Karpas-422 (cell line): ENCODE data around the gene AGO1. TPM values are rescaled to one million over a fixed set of nuclear protein-coding genes. Genes with fewer than 3 reads are reported as not detected.
"Not testable (repeated sequence)": the region's sequence is repeated elsewhere in the genome, so short reads cannot be mapped to it uniquely, and the experiment has no call there.

Experiments used
- DNase-seq: peaks from one replicate; pipeline ENCODE4 v3.0.0-alpha.2; 2015
- H2AFZ ChIP-seq: fragments of 200-600 bp; sonication (generic); 2 replicates; pipeline ENCODE4 v1.6.1; 2014; ENCODE audit warnings: antibody characterized with exemption, low read length, mixed read lengths
- H3K27ac ChIP-seq: fragments of 200-600 bp; sonication (generic); 2 replicates; pipeline ENCODE4 v1.5.1; 2014; ENCODE audit warnings: mild to moderate bottlenecking, low read length, moderate library complexity
- H3K27me3 ChIP-seq: fragments of 200-600 bp; sonication (generic); 2 replicates; pipeline ENCODE4 v1.6.1; 2014; ENCODE audit warnings: low read length, mixed read lengths
- H3K36me3 ChIP-seq: fragments of 200-600 bp; sonication (generic); 2 replicates; pipeline ENCODE4 v1.6.1; 2014; ENCODE audit warnings: low read length, mixed read lengths; ENCODE audit not compliant: insufficient read depth
- H3K4me1 ChIP-seq: fragments of 200-600 bp; sonication (generic); 2 replicates; pipeline ENCODE4 v1.6.1; 2014; ENCODE audit warnings: mild to moderate bottlenecking, low read length, mixed read lengths
- H3K4me2 ChIP-seq: fragments of 200-600 bp; sonication (generic); 2 replicates; pipeline ENCODE4 v1.6.1; 2014; ENCODE audit warnings: low read length, low read depth, mild to moderate bottlenecking; ENCODE audit not compliant: poor library complexity, severe bottlenecking
- H3K4me3 ChIP-seq: fragments of 200-600 bp; sonication (generic); 2 replicates; pipeline ENCODE4 v1.5.1; 2014; ENCODE audit warnings: mild to moderate bottlenecking, antibody characterized with exemption, low read length, mixed read lengths
- H3K79me2 ChIP-seq: fragments of 200-600 bp; sonication (generic); 2 replicates; pipeline ENCODE4 v1.6.1; 2014; ENCODE audit warnings: mild to moderate bottlenecking, low read length, mixed read lengths
- H3K9ac ChIP-seq: fragments of 200-600 bp; sonication (generic); 2 replicates; pipeline ENCODE4 v1.6.0; 2014; ENCODE audit warnings: low read length
- H3K9me2 ChIP-seq: fragments of 200-600 bp; sonication (generic), shearing (Covaris generic); replicated peaks from 2 replicates; pipeline ENCODE4 v1.6.0; 2014; ENCODE audit warnings: mild to moderate bottlenecking, low read length, moderate library complexity; ENCODE audit not compliant: insufficient read depth
- H3K9me3 ChIP-seq: fragments of 300-700, 200-600 bp; sonication (generic); 2 replicates; pipeline ENCODE4 v1.6.1; 2014; ENCODE audit warnings: low read length, mixed read lengths
- H4K20me1 ChIP-seq: fragments of 200-600 bp; sonication (generic); 2 replicates; pipeline ENCODE4 v1.6.1; 2014; ENCODE audit warnings: mild to moderate bottlenecking, antibody characterized with exemption, low read length, low read depth; ENCODE audit not compliant: insufficient read depth
- total RNA-seq: library from RNA; depleted of rRNA; stranded (reverse); fragments of >200 nt; shearing (Covaris generic); gene quantifications from 2 replicates; pipeline ENCODE4 v1.2.3, GENCODE V29; 2014; ENCODE audit warnings: low replicate concordance

Gene AGO1
- total RNA-seq, 1 experiment from 2014 or later: 21.4 TPM

DNA sequence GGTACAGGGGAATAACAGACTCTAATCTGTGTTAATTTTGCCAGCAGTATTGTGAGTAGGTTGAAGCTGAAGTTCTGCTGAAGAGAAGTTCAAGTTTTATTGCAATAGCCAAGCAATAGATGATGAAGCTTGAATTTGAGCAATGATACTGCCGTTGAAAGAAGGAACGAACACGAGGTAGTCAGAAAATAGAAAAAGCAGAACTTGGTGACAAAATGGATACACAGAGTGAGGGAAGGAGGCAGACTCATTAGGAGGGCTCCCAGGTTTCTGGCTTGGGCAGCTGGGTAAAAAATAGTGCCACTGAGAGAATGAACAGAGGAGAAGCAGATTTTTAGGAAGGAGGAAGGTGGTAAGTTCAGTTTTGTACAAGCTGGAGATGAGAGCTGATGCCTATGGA lies 22.3 kb upstream of the AGO1 start:
- H3K36me3 ChIP-seq: no peaks in the 10 kb centered on the region
- no peak overlapping the region for H3K27ac ChIP-seq
- no peaks in the 10 kb centered on the region for H3K79me2 ChIP-seq
- H3K9ac ChIP-seq: peak overlapping the region; percentile 18; the same call in 1 of the 2 replicates
- H3K27me3 ChIP-seq: no peaks in the 10 kb centered on the region
- no peaks in the 10 kb centered on the region for H4K20me1 ChIP-seq
- no peak overlapping the region for H3K4me2 ChIP-seq
- no peaks in the 10 kb centered on the region for H3K9me3 ChIP-seq
- no peak overlapping the region for H3K4me3 ChIP-seq
- peaks cover 22% of the 10 kb centered on the region for H3K4me1 ChIP-seq
- H2AFZ ChIP-seq: peak overlapping the region; percentile 48; the same call in 1 of the 2 replicates
- no peaks in the 10 kb centered on the region for H3K9me2 ChIP-seq
- no peak for DNase-seq

DNA sequence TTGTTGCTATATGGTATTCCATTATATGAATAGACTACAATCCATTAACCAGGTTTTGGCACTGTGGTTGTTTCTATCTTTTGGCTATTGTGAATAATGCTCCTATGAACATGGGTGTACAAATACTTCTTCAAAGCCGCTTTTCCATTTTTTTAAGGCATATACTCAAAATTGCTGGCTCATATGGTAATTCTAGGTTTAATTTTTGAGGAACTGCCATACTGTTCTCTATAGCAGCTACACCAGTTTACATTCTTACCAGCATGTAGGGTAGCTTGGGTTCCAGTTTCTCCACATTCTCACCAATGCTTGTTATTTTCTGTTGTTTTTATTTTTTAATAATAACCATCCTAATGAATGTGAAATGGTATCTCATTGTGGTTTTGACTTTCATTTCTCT lies 19.9 kb upstream of the AGO1 start:
- no peak overlapping the region for H3K4me2 ChIP-seq
- H4K20me1 ChIP-seq: no peaks in the 10 kb centered on the region

DNA sequence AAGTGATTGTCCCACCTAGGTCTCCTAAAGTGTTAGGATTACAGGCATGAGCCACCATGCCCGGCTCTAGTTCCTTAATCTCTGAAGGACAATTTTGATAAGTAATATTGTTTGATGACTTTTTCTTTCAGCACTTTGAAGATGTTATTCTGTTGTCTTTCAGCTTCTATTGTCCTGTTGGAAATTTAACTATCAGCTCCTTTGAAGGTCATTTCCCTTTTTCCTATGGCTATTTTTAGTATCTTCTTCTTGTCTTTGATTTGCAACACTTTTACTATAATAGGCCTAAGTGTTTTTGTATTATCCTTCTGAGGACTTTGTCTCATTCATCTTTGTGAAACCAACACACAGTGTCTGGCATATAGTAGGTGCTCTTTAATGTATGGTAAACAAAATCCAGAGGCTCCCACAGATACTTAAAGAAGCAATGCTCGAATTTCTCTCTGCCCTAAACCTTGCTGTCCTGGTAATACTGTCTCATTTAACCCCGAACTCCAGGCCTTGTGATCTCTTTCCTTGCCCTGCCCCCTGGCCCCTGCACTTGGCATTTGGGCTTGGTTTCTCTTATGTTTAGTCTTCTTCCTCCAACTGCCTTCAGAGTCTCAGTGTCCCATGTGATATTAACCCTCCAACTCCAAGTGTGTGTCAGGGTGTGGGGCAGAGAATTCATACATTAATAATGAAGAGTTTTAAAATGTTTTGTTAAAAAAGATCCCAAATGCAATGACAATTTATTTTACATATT lies 19.0 kb upstream of the AGO1 start:
- H3K4me3 ChIP-seq: no peak overlapping the region

More for the DNA sequence above, 19.9 kb upstream of the AGO1 start:
- Histone ChIP-seq H3K9me3 (no peaks in the 10 kb centered on the region), H3K79me2 (no peaks in the 10 kb centered on the region), H3K27ac (no peak overlapping the region), H3K9me2 (no peaks in the 10 kb centered on the region), H3K9ac (no peak overlapping the region), H3K36me3 (no peaks in the 10 kb centered on the region), H3K4me3 (no peak overlapping the region), H2AFZ (no peak overlapping the region), H3K27me3 (no peaks in the 10 kb centered on the region), H3K4me1 (peaks cover 7% of the 10 kb centered on the region)
- DNase-seq: no peak

DNA sequence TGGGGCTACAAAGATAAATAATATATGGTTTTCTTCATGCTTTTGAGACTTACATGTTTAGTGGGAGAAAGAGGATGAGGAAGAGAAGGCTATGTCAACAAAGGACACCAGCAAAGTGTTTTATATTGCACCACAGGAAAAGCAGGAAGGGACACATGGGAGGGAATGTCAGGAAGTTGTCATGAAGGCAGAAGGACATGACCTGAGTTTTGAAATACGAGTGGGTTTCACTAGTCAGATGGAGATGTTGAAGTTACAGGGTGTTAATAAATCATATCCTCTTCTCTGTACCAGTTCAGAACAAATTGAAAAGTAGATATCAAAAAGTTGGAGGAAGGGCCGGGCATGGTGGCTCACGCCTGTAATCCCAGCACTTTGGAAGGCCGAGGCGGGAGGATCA lies 18.2 kb upstream of the AGO1 start:
- Histone ChIP-seq H3K27ac (no peak overlapping the region), H3K9me3 (no peaks in the 10 kb centered on the region), H3K4me3 (no peak overlapping the region), H4K20me1 (no peaks in the 10 kb centered on the region), H3K79me2 (no peaks in the 10 kb centered on the region), H3K9ac (no peak overlapping the region), H3K4me1 (peaks cover 7% of the 10 kb centered on the region), H3K4me2 (no peak overlapping the region), H3K27me3 (no peaks in the 10 kb centered on the region), H3K9me2 (no peaks in the 10 kb centered on the region), H2AFZ (no peak overlapping the region), H3K36me3 (no peaks in the 10 kb centered on the region)
- DNase-seq: no peak

More for the DNA sequence above, 19.0 kb upstream of the AGO1 start:
- no peaks in the 10 kb centered on the region for H3K9me2 ChIP-seq
- no peaks in the 10 kb centered on the region for H3K27me3 ChIP-seq
- H3K9me3 ChIP-seq: no peaks in the 10 kb centered on the region
- H3K4me2 ChIP-seq: no peak overlapping the region
- no peak overlapping the region for H2AFZ ChIP-seq
- peaks cover 7% of the 10 kb centered on the region for H3K4me1 ChIP-seq
- H3K79me2 ChIP-seq: no peaks in the 10 kb centered on the region
- H3K36me3 ChIP-seq: no peaks in the 10 kb centered on the region
- no peak overlapping the region for H3K9ac ChIP-seq
- no peak overlapping the region for H3K27ac ChIP-seq
- H4K20me1 ChIP-seq: no peaks in the 10 kb centered on the region
- no peak for DNase-seq

DNA sequence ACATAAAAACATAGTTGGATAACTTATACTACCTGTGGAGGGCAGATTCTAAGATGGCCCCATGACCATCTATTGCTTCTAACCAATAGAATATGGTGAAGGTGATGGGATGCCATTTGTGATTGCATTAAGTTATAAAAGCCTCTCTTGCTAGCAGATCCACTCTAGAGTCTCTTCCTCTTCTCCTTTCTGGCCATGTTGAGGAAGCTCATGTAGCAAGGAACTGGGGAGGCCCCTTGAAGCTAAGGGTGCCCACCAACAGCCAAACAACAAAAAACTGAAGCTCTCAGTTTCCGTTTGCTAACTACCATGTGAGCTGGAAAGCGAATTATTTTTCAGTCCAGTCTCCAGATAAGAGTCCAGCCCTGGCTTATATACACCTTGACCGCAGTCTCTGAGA lies 16.0 kb upstream of the AGO1 start:
- H3K9ac ChIP-seq: no peak overlapping the region
- no peaks in the 10 kb centered on the region for H3K36me3 ChIP-seq
- no peaks in the 10 kb centered on the region for H3K9me3 ChIP-seq
- no peak overlapping the region for H3K4me2 ChIP-seq
- H3K27me3 ChIP-seq: no peaks in the 10 kb centered on the region
- H3K4me1 ChIP-seq: no peaks in the 10 kb centered on the region
- no peaks in the 10 kb centered on the region for H3K9me2 ChIP-seq
- DNase-seq: no peak
- no peak overlapping the region for H3K27ac ChIP-seq
- H4K20me1 ChIP-seq: no peaks in the 10 kb centered on the region
- H3K4me3 ChIP-seq: no peak overlapping the region
- H2AFZ ChIP-seq: no peak overlapping the region
- no peaks in the 10 kb centered on the region for H3K79me2 ChIP-seq

DNA sequence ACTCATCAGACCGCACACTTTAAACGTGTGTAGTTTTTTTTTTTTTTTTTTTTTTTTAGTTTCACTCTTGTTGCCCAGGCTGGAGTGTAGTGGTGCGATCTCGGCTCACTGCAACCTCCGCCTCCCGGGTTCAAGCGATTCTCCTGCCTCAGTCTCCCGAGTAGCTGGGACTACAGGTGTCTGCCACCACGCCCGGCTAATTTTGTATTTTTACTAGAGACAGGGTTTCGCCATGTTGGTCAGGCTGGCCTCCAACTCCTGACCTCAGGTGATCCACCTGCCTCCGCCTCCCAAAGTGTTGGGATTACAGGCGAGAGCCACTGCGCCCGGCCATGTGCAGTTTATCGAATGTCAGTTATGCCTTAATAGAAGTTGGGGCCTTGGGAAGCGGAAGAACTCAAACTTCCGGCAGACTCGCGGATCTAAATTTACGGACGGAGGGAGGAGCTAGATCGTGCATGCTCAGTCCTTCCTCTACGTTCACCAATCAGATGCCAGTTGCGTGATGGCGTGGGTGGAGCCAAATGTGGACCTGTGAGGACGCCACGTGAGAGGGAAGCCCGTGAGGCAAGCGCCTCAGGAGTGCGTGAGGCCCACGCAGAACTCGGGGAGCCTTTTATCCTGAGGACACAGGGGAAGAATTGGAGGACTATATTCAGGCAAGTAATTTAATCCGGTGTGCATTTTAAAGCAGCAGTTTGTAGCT lies 13.6 kb upstream of the AGO1 start:
- not testable (repeated sequence) for H3K4me1 ChIP-seq, DNase-seq, H3K4me3 ChIP-seq, H3K9me3 ChIP-seq, H3K27me3 ChIP-seq, H3K36me3 ChIP-seq, H3K27ac ChIP-seq, H4K20me1 ChIP-seq, H3K4me2 ChIP-seq, H2AFZ ChIP-seq, H3K79me2 ChIP-seq, H3K9ac ChIP-seq, H3K9me2 ChIP-seq

DNA sequence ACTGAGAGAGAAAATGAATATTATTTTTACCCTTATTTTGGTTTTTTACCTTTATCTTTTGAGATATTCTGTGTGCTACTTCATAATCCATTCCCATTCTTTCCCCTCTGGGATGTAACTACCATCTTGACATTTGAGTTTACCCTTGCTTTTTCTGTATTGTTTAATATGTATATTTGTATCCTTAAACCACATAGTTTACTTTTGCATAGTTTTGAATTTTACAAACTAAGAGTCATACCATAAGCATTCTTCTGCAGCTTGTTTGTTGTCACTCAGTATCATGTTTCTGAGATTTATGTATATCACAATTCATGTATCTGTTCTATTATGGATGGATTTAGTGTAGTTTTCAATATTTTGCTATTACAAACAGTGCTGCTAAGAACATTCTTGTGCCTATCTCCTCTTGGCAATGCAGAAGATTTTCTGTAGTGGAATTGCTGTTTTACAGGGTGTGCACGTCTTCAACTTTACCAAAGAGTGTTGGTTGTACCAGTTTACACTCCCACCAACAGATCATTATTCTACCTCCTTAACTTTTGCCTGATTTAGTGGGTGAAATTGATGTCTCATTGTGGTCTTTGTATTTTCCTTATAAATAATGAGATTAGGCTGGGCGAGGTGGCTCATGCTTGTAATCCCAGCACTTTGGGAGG lies 12.2 kb upstream of the AGO1 start:
- Histone ChIP-seq H3K27ac (no peak overlapping the region), H3K27me3 (no peaks in the 10 kb centered on the region), H3K9ac (no peak overlapping the region), H2AFZ (no peak overlapping the region), H3K9me2 (no peaks in the 10 kb centered on the region), H3K36me3 (no peaks in the 10 kb centered on the region), H3K4me2 (no peak overlapping the region), H3K4me1 (no peaks in the 10 kb centered on the region), H3K79me2 (no peaks in the 10 kb centered on the region), H4K20me1 (no peaks in the 10 kb centered on the region), H3K4me3 (no peak overlapping the region), H3K9me3 (no peaks in the 10 kb centered on the region)
- no peak for DNase-seq

DNA sequence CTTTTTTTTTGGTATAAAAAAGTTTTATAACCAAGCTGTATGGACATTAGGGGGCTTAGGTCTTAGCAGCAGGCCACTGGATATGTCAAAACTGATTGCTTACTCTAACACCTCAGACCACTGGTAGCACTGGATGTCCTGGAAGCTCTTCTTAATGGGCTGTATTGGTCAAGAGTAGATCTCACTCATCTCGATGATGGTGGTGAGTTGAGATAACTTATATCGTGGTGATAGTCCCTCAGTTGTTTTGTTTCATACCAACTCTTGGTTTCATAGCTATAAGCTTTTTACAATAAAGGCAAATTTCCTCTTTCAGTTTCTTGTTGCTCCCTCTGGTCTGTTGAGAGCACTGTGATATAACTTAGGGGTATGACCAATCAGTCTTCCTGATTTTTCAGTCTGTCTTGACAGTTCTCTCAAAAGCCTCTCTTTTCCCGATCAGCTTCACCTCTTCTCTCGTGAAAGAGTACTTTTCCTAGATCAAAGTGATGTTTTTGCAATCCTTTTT lies 9.7 kb upstream of the AGO1 start:
- Histone ChIP-seq H3K27ac (no peak overlapping the region), H3K9ac (no peak overlapping the region), H3K4me3 (no peak overlapping the region), H3K4me1 (no peaks in the 10 kb centered on the region), H3K79me2 (no peaks in the 10 kb centered on the region), H2AFZ (no peak overlapping the region), H3K27me3 (no peaks in the 10 kb centered on the region), H3K36me3 (no peaks in the 10 kb centered on the region), H3K4me2 (no peak overlapping the region), H3K9me3 (no peaks in the 10 kb centered on the region), H3K9me2 (no peaks in the 10 kb centered on the region), H4K20me1 (no peaks in the 10 kb centered on the region)
- DNase-seq: no peak
